Measurements from ENCODE around the gene MRPL39.

- TF ChIP-seq CTCF (IDR thresholded peaks at IDR 0.05) = no peak
- TF ChIP-seq POLR2A (IDR thresholded peaks at IDR 0.05) = no peak
Measured at GRCh38 chr21:25555492-25555891, 51.8 kb downstream of the MRPL39 start.

All from uterus (tissue), 2 donors.